Stimulated activated CD4-positive, alpha-beta T cell treated with anti-CD3 and anti-CD28 coated beads, Interleukin-15, amount 100 ng/mL, for 48 hours (primary cell): ENCODE results near the gene CRKL.

Source experiments
- DNase-seq, 2 donors: peaks; one replicate each; pipeline ENCODE4 v3.0.0-alpha.2; 2020; ENCODE audit warnings: low read depth in 2 of 2

Gene CRKL

GRCh38 chr22:20952544-20953341 is 35.5 kb downstream of the CRKL start:
- no peak for DNase-seq

- no peak for DNase-seq
Measured at GRCh38 chr22:20953342-20953608, 36.1 kb downstream of the CRKL start.

- DNase-seq = no peak
Measured at GRCh38 chr22:20953668-20954500, 36.7 kb downstream of the CRKL start.

GRCh38 chr22:20955548-20955947 is 38.3 kb downstream of the CRKL start:
- DNase-seq = no peak

GRCh38 chr22:20956258-20957101 is 39.3 kb downstream of the CRKL start:
- no peak for DNase-seq

- DNase-seq = no peak
Measured at GRCh38 chr22:20957102-20957682, 40.0 kb downstream of the CRKL start.

- no peak for DNase-seq
Measured at GRCh38 chr22:20957683-20958431, 40.6 kb downstream of the CRKL start.

- no peak for DNase-seq
Measured at GRCh38 chr22:20959578-20960461, 42.6 kb downstream of the CRKL start.

- no peak for DNase-seq
Measured at GRCh38 chr22:20960609-20961008, 43.4 kb downstream of the CRKL start.

- no peak for DNase-seq
Measured at GRCh38 chr22:20962491-20962945, 45.3 kb downstream of the CRKL start.

GRCh38 chr22:20963201-20964052 is 46.2 kb downstream of the CRKL start:
- DNase-seq = no peak

- DNase-seq = no peak
Measured at GRCh38 chr22:20964090-20964798, 47.0 kb downstream of the CRKL start.

GRCh38 chr22:20964799-20965103 is 47.5 kb downstream of the CRKL start:
- no peak for DNase-seq

GRCh38 chr22:20965104-20965887 is 48.1 kb downstream of the CRKL start:
- no peak for DNase-seq

- DNase-seq = no peak
Measured at GRCh38 chr22:20965888-20966855, 49.0 kb downstream of the CRKL start.

- no peak for DNase-seq
Measured at GRCh38 chr22:20966883-20967696, 49.9 kb downstream of the CRKL start, which contains the start of gene AIFM3. Gene AIFM3, plus strand, starts transcription at chr22:20967255. Its CDS starts 690 bp downstream, at chr22:20967945.
